HepG2 (cell line): ENCODE results near the gene HRG. TPM values are rescaled to one million over a fixed set of nuclear protein-coding genes. Genes with fewer than 3 reads are reported as not detected.
A peak's percentile ranks its signal among the peaks of the same experiment; 100 is the strongest.

Experiments
- ATF7 ChIP-seq, 2 experiments: fragments of 450-650 bp in 1 of 2; sonication (generic) in 1 of 2; formaldehyde crosslinking in 1 of 2; IDR thresholded peaks; 2 replicates each; pipeline versions ENCODE4 v1.4.0 to v1.6.1; 2016 to 2020; ENCODE audit warnings: antibody characterized with exemption in 1 of 2, mild to moderate bottlenecking in 1 of 2, missing genetic modification reagents in 1 of 2
- ATRX ChIP-seq: sonication (generic); formaldehyde crosslinking; IDR thresholded peaks from 2 replicates; pipeline ENCODE4 v1.4.0; 2020; ENCODE audit warnings: missing genetic modification reagents, borderline replicate concordance
- CEBPG ChIP-seq: IDR thresholded peaks from 2 replicates; pipeline ENCODE4 v1.6.1; 2016
- GABPB1 ChIP-seq: IDR thresholded peaks from 2 replicates; pipeline ENCODE4 v1.6.1; 2016; ENCODE audit warnings: mild to moderate bottlenecking, missing genetic modification reagents, moderate library complexity, missing compliant biosample characterization
- HDAC1 ChIP-seq: sonication (generic); formaldehyde crosslinking; IDR thresholded peaks from 2 replicates; pipeline ENCODE4 v1.5.1; 2020; ENCODE audit warnings: mild to moderate bottlenecking, missing genetic modification reagents
- KMT2B ChIP-seq: IDR thresholded peaks from 2 replicates; pipeline ENCODE4 v1.6.1; 2016; ENCODE audit warnings: missing genetic modification reagents, missing compliant biosample characterization
- MIER2 ChIP-seq: IDR thresholded peaks from 2 replicates; pipeline ENCODE4 v1.6.1; 2016; ENCODE audit warnings: missing biosample characterization, missing genetic modification reagents
- POLR2G ChIP-seq: fragments of 200-400 bp; formaldehyde crosslinking; IDR thresholded peaks from 2 replicates; pipeline ENCODE4 v1.6.1; 2018; ENCODE audit warnings: mild to moderate bottlenecking, low read depth, low read length, moderate library complexity
- RELA ChIP-seq: sonication (generic); formaldehyde crosslinking; IDR thresholded peaks from 2 replicates; pipeline ENCODE4 v1.4.0; 2020; ENCODE audit warnings: missing genetic modification reagents
- RFXANK ChIP-seq: IDR thresholded peaks from 2 replicates; pipeline ENCODE4 v1.6.1; 2016
- SALL1 ChIP-seq: sonication (generic); formaldehyde crosslinking; IDR thresholded peaks from 2 replicates; pipeline ENCODE4 v1.8.0; 2022; ENCODE audit warnings: mild to moderate bottlenecking, missing genetic modification reagents
- SMAD1 ChIP-seq: sonication (generic); formaldehyde crosslinking; IDR thresholded peaks from 2 replicates; pipeline ENCODE4 v1.4.0; 2020; ENCODE audit warnings: missing genetic modification reagents, low read depth, mild to moderate bottlenecking, borderline replicate concordance
- SNAPC2 ChIP-seq: sonication (generic); formaldehyde crosslinking; IDR thresholded peaks from 2 replicates; pipeline ENCODE4 v1.8.1; 2022; ENCODE audit warnings: mild to moderate bottlenecking, missing genetic modification reagents
- SRSF1 ChIP-seq: fragments of 200-400 bp; formaldehyde crosslinking; optimal IDR thresholded peaks from 2 replicates; pipeline ENCODE3; 2017; ENCODE audit warnings: mild to moderate bottlenecking, low read depth, low read length, moderate library complexity
- YEATS4 ChIP-seq: sonication (generic); formaldehyde crosslinking; IDR thresholded peaks from 2 replicates; pipeline ENCODE4 v1.4.0; 2020; ENCODE audit warnings: missing genetic modification reagents, borderline replicate concordance
- ZKSCAN8 ChIP-seq: IDR thresholded peaks from 2 replicates; pipeline ENCODE4 v1.6.1; 2016; ENCODE audit warnings: borderline replicate concordance, missing genetic modification reagents, missing compliant biosample characterization
- ZNF564 ChIP-seq: sonication (generic); formaldehyde crosslinking; IDR thresholded peaks from 2 replicates; pipeline ENCODE4 v1.8.1; 2023; ENCODE audit warnings: mild to moderate bottlenecking, missing genetic modification reagents
- ZSCAN30 ChIP-seq: sonication (generic); formaldehyde crosslinking; IDR thresholded peaks from 2 replicates; pipeline ENCODE4 v1.5.0; 2020; ENCODE audit warnings: mild to moderate bottlenecking, missing genetic modification reagents
- polyA plus RNA-seq, 8 experiments: library from polyadenylated mRNA; depleted of rRNA in 3 of 8; stranded (reverse) in 7 of 8; unstranded in 1 of 8; fragments of >200 nt; fragmentation: Illumina TruSeq in 4 of 8; extraction: Trizol in 4 of 8; gene quantifications; 2 replicates each; pipeline versions ENCODE4 v1.2.1 to v1.2.3, GENCODE V29; 2011 to 2016; ENCODE audit warnings: low read depth in 4 of 8, missing spikeins in 1 of 8, mixed read lengths in 1 of 8; ENCODE audit not compliant: insufficient read depth in 1 of 8
- total RNA-seq, 5 experiments: library from RNA; depleted of rRNA; stranded (reverse); fragments of >200 nt; fragmentation: Illumina TruSeq; extraction: Trizol; gene quantifications; 2 replicates each; pipeline ENCODE4 v1.2.3, GENCODE V29; 2016; ENCODE audit warnings: low read depth in 1 of 5
- TF ChIP-seq, protein P1 (sequence below): sonication (generic); formaldehyde crosslinking; IDR thresholded peaks from 2 replicates; pipeline ENCODE4 v1.5.1; 2020; ENCODE audit warnings: missing genetic modification reagents, mild to moderate bottlenecking, borderline replicate concordance
- TF ChIP-seq, protein P2 (sequence below): IDR thresholded peaks from 2 replicates; pipeline ENCODE4 v1.6.1; 2018; ENCODE audit warnings: missing genetic modification reagents, mild to moderate bottlenecking, missing compliant biosample characterization
- TF ChIP-seq, protein P3 (sequence below): sonication (generic); formaldehyde crosslinking; IDR thresholded peaks from 2 replicates; pipeline ENCODE4 v1.4.0; 2020; ENCODE audit warnings: missing genetic modification reagents, borderline replicate concordance
- TF ChIP-seq, protein P4 (sequence below): IDR thresholded peaks from 2 replicates; pipeline ENCODE4 v1.6.1; 2016; ENCODE audit warnings: mild to moderate bottlenecking

HRG gene
- total and polyA plus RNA-seq, 2 of the 13 experiments (the other 11 are each of a cell fraction or from before 2014, with no cell fraction given), result 0.09 to 0.11 TPM

DNA sequence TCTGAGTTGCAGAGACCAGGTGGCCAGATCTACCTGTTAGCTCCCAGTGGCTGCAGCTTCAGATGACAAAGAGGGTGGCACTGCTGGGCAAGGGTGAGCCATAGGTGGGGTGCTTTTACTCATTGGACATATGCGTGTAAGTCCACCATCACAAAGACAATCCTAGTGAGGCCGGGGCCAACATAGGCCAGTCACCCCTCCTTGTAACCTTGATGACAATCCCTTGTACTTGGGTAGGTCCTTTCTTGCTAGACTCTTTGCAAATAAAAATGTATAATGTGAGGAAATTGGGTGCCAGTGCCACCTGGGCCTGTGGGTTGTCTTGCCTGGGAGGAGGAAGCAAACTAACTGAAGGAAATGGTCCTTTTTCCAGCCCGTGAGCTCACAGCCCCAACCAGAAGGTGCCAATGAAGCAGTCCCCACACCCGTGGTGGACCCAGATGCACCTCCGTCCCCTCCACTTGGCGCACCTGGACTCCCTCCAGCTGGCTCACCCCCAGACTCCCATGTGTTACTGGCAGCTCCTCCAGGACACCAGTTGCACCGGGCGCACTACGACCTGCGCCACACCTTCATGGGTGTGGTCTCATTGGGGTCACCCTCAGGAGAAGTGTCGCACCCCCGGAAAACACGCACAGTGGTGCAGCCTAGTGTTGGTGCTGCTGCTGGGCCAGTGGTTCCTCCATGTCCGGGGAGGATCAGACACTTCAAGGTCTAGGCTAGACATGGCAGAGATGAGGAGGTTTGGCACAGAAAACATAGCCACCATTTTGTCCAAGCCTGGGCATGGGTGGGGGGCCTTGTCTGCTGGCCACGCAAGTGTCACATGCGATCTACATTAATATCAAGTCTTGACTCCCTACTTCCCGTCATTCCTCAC is 45.4 kb upstream of the HRG start (continued):
- TF ChIP-seq, protein P1, sequence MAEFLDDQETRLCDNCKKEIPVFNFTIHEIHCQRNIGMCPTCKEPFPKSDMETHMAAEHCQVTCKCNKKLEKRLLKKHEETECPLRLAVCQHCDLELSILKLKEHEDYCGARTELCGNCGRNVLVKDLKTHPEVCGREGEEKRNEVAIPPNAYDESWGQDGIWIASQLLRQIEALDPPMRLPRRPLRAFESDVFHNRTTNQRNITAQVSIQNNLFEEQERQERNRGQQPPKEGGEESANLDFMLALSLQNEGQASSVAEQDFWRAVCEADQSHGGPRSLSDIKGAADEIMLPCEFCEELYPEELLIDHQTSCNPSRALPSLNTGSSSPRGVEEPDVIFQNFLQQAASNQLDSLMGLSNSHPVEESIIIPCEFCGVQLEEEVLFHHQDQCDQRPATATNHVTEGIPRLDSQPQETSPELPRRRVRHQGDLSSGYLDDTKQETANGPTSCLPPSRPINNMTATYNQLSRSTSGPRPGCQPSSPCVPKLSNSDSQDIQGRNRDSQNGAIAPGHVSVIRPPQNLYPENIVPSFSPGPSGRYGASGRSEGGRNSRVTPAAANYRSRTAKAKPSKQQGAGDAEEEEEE (CRISPR knock-in tag), result peak; percentile 22; the same call in 1 of the 2 replicates
- peak; percentile 35; the same call in 1 of the 2 replicates for TF ChIP-seq GABPB1 (CRISPR knock-in tag)
- TF ChIP-seq MIER2, result no peak
- TF ChIP-seq SALL1 (CRISPR knock-in tag), result peak; percentile 69
- TF ChIP-seq SRSF1, result no peak
- TF ChIP-seq, protein P2, sequence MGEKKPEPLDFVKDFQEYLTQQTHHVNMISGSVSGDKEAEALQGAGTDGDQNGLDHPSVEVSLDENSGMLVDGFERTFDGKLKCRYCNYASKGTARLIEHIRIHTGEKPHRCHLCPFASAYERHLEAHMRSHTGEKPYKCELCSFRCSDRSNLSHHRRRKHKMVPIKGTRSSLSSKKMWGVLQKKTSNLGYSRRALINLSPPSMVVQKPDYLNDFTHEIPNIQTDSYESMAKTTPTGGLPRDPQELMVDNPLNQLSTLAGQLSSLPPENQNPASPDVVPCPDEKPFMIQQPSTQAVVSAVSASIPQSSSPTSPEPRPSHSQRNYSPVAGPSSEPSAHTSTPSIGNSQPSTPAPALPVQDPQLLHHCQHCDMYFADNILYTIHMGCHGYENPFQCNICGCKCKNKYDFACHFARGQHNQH, result peak; percentile 27; the same call in 1 of the 2 replicates
- TF ChIP-seq HDAC1, result no peak; the same call in 1 of the 2 replicates
- TF ChIP-seq ZNF564 (CRISPR knock-in tag), result peak; percentile 89
- no peak for TF ChIP-seq RELA (CRISPR knock-in tag)
- TF ChIP-seq POLR2G, result peak; percentile 88
- TF ChIP-seq SMAD1 (CRISPR knock-in tag), result peak; percentile 77; the same call in 1 of the 2 replicates
- no peak for TF ChIP-seq ATF7 (IDR thresholded peaks at IDR 0.05)
- no peak for TF ChIP-seq ATF7 (CRISPR knock-in tag; IDR thresholded peaks at IDR 0.05)
- TF ChIP-seq ZKSCAN8 (CRISPR knock-in tag), result no peak
- 0 out of 2 replicates have a peak, but pooled peaks have one; percentile 10 for TF ChIP-seq YEATS4 (CRISPR knock-in tag)
- TF ChIP-seq CEBPG, result no peak
- no peak for TF ChIP-seq ATRX
- TF ChIP-seq SNAPC2 (CRISPR knock-in tag), result peak; percentile 72; the same call in 1 of the 2 replicates
- TF ChIP-seq, protein P3, sequence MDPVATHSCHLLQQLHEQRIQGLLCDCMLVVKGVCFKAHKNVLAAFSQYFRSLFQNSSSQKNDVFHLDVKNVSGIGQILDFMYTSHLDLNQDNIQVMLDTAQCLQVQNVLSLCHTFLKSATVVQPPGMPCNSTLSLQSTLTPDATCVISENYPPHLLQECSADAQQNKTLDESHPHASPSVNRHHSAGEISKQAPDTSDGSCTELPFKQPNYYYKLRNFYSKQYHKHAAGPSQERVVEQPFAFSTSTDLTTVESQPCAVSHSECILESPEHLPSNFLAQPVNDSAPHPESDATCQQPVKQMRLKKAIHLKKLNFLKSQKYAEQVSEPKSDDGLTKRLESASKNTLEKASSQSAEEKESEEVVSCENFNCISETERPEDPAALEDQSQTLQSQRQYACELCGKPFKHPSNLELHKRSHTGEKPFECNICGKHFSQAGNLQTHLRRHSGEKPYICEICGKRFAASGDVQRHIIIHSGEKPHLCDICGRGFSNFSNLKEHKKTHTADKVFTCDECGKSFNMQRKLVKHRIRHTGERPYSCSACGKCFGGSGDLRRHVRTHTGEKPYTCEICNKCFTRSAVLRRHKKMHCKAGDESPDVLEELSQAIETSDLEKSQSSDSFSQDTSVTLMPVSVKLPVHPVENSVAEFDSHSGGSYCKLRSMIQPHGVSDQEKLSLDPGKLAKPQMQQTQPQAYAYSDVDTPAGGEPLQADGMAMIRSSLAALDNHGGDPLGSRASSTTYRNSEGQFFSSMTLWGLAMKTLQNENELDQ (CRISPR knock-in tag), result no peak
- TF ChIP-seq, protein P4, sequence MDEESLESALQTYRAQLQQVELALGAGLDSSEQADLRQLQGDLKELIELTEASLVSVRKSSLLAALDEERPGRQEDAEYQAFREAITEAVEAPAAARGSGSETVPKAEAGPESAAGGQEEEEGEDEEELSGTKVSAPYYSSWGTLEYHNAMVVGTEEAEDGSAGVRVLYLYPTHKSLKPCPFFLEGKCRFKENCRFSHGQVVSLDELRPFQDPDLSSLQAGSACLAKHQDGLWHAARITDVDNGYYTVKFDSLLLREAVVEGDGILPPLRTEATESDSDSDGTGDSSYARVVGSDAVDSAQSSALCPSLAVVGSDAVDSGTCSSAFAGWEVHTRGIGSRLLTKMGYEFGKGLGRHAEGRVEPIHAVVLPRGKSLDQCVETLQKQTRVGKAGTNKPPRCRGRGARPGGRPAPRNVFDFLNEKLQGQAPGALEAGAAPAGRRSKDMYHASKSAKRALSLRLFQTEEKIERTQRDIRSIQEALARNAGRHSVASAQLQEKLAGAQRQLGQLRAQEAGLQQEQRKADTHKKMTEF (CRISPR knock-in tag), result no peak
- TF ChIP-seq ZSCAN30, result no peak; the same call in 1 of the 2 replicates
- no peak for TF ChIP-seq RFXANK (CRISPR knock-in tag)
- no peak for TF ChIP-seq KMT2B (CRISPR knock-in tag)
